ENCODE results near the gene ENC1. TPM values are rescaled to one million over a fixed set of nuclear protein-coding genes. Genes with fewer than 3 reads are reported as not detected.

Gene ENC1
- total and polyA plus RNA-seq, 3 experiments from 2014 or later: 0.68 to 3.5 (median 0.93) TPM

GRCh38 chr5:74664551-74664950 lies 24.0 kb upstream of the ENC1 start:
- Mint-ChIP-seq H3K9me3 (no peaks in the 10 kb centered on the region), H3K4me1 (no peaks in the 10 kb centered on the region), H3K4me3 (no peak overlapping the region), H3K27me3 (peaks cover 10 to 16% of the 10 kb centered on the region in 2 donors), H3K36me3 (no peaks in the 10 kb centered on the region), H3K27ac (no peak overlapping the region)
- ChIA-PET POLR2A (no interaction called here), CTCF (interaction anchor here (0.9 kb wide), 2 partner anchors 12 to 13 kb away, joined by 3 read pairs; no protein-coding TSS in a partner anchor)
- Histone ChIP-seq H3K4me3 (ENCODE audit: low read length) (no peak overlapping the region), H3K27ac (ENCODE audit: low read depth, low read length) (no peak overlapping the region), H3K9me3 (ENCODE audit: low read length) (no peaks in the 10 kb centered on the region), H3K36me3 (ENCODE audit: insufficient read depth, low read length) (no peaks in the 10 kb centered on the region), H3K4me1 (ENCODE audit: insufficient read depth, low read length) (no peaks in the 10 kb centered on the region), H3K27me3 (ENCODE audit: insufficient read depth, low read length, poor library complexity, severe bottlenecking) (peaks cover 4% of the 10 kb centered on the region)
- no peak for DNase-seq

GRCh38 chr5:74660873-74661272 lies 20.3 kb upstream of the ENC1 start:
- no peak overlapping the region for H3K27ac Mint-ChIP-seq

GRCh38 chr5:74660140-74660539 lies 19.6 kb upstream of the ENC1 start:
- H3K9me3 Mint-ChIP-seq: no peaks in the 10 kb centered on the region
- Histone ChIP-seq H3K4me1 (ENCODE audit: insufficient read depth, low read length) (no peaks in the 10 kb centered on the region), H3K27ac (ENCODE audit: low read depth, low read length) (no peak overlapping the region), H3K4me3 (ENCODE audit: low read length) (no peak overlapping the region), H3K9me3 (ENCODE audit: low read length) (no peaks in the 10 kb centered on the region), H3K36me3 (ENCODE audit: insufficient read depth, low read length) (no peaks in the 10 kb centered on the region), H3K27me3 (ENCODE audit: insufficient read depth, low read length, poor library complexity, severe bottlenecking) (peaks cover under 1% of the 10 kb centered on the region)
- H3K36me3 Mint-ChIP-seq: no peaks in the 10 kb centered on the region
- H3K4me1 Mint-ChIP-seq: no peaks in the 10 kb centered on the region
- no peak overlapping the region for H3K27ac Mint-ChIP-seq
- H3K27me3 Mint-ChIP-seq: peaks cover 10 to 25% of the 10 kb centered on the region in 2 donors
- DNase-seq: no peak
- CTCF ChIA-PET: interaction anchor here (1.5 kb wide), 1 partner anchor 12 kb away, joined by 3 read pairs; no protein-coding TSS in a partner anchor
- H3K4me3 Mint-ChIP-seq: no peak overlapping the region
- POLR2A ChIA-PET: no interaction called here

More at GRCh38 chr5:74660873-74661272, 20.3 kb upstream of the ENC1 start:
- Histone ChIP-seq H3K4me1 (ENCODE audit: insufficient read depth, low read length) (no peaks in the 10 kb centered on the region), H3K9me3 (ENCODE audit: low read length) (no peaks in the 10 kb centered on the region), H3K36me3 (ENCODE audit: insufficient read depth, low read length) (no peaks in the 10 kb centered on the region), H3K27me3 (ENCODE audit: insufficient read depth, low read length, poor library complexity, severe bottlenecking) (peaks cover 4% of the 10 kb centered on the region), H3K4me3 (ENCODE audit: low read length) (no peak overlapping the region), H3K27ac (ENCODE audit: low read depth, low read length) (no peak overlapping the region)
- Mint-ChIP-seq H3K27me3 (peaks cover 10 to 25% of the 10 kb centered on the region in 2 donors), H3K36me3 (no peaks in the 10 kb centered on the region), H3K4me1 (no peaks in the 10 kb centered on the region), H3K4me3 (no peak overlapping the region), H3K9me3 (no peaks in the 10 kb centered on the region)
- DNase-seq: no peak
- ChIA-PET CTCF (no interaction called here), POLR2A (no interaction called here)

- peaks cover 11 to 25% of the 10 kb centered on the region in 2 donors for H3K27me3 Mint-ChIP-seq
- no peak for DNase-seq
- CTCF ChIA-PET: interaction anchor here (0.8 to 2.3 kb wide), 3 partner anchors 10 to 756 kb away, joined by 3 to 9 read pairs (median 3); no protein-coding TSS in a partner anchor
These were observed 18.6 kb upstream of the ENC1 start for GRCh38 chr5:74659172-74659571.

GRCh38 chr5:74657165-74657564 lies 16.6 kb upstream of the ENC1 start:
- Mint-ChIP-seq H3K27ac (no peak overlapping the region), H3K36me3 (no peaks in the 10 kb centered on the region), H3K4me3 (no peak overlapping the region), H3K4me1 (no peaks in the 10 kb centered on the region), H3K9me3 (no peaks in the 10 kb centered on the region), H3K27me3 (peaks cover 4 to 14% of the 10 kb centered on the region in 2 donors)
- Histone ChIP-seq H3K4me1 (ENCODE audit: insufficient read depth, low read length) (no peaks in the 10 kb centered on the region), H3K27me3 (ENCODE audit: insufficient read depth, low read length, poor library complexity, severe bottlenecking) (no peaks in the 10 kb centered on the region), H3K4me3 (ENCODE audit: low read length) (no peak overlapping the region), H3K9me3 (ENCODE audit: low read length) (no peaks in the 10 kb centered on the region), H3K27ac (ENCODE audit: low read depth, low read length) (no peak overlapping the region), H3K36me3 (ENCODE audit: insufficient read depth, low read length) (no peaks in the 10 kb centered on the region)
- ChIA-PET POLR2A (no interaction called here), CTCF (interaction anchor here (1.5 to 2.3 kb wide), 2 partner anchors 8 to 755 kb away, joined by 5 to 9 read pairs; no protein-coding TSS in a partner anchor)
- DNase-seq: no peak

More at GRCh38 chr5:74659172-74659571, 18.6 kb upstream of the ENC1 start:
- no peak overlapping the region for H3K27ac Mint-ChIP-seq
- no peaks in the 10 kb centered on the region for H3K9me3 Mint-ChIP-seq
- H3K27ac ChIP-seq (ENCODE audit: low read depth, low read length): no peak overlapping the region
- no peaks in the 10 kb centered on the region for H3K4me1 Mint-ChIP-seq
- no peak overlapping the region for H3K4me3 Mint-ChIP-seq
- H3K4me1 ChIP-seq (ENCODE audit: insufficient read depth, low read length): no peaks in the 10 kb centered on the region
- H3K4me3 ChIP-seq (ENCODE audit: low read length): no peak overlapping the region
- H3K27me3 ChIP-seq (ENCODE audit: insufficient read depth, low read length, poor library complexity, severe bottlenecking): no peaks in the 10 kb centered on the region
- H3K36me3 ChIP-seq (ENCODE audit: insufficient read depth, low read length): no peaks in the 10 kb centered on the region
- no peaks in the 10 kb centered on the region for H3K36me3 Mint-ChIP-seq
- no peaks in the 10 kb centered on the region for H3K9me3 ChIP-seq (ENCODE audit: low read length)
- POLR2A ChIA-PET: no interaction called here

GRCh38 chr5:74655716-74656115 lies 15.2 kb upstream of the ENC1 start:
- DNase-seq: no peak
- Mint-ChIP-seq H3K4me1 (no peaks in the 10 kb centered on the region), H3K36me3 (no peaks in the 10 kb centered on the region), H3K4me3 (no peak overlapping the region), H3K27me3 (peaks cover 2 to 18% of the 10 kb centered on the region in 2 donors), H3K27ac (no peak overlapping the region), H3K9me3 (no peaks in the 10 kb centered on the region)
- no peaks in the 10 kb centered on the region for H3K36me3 ChIP-seq (ENCODE audit: insufficient read depth, low read length)
- H3K4me3 ChIP-seq (ENCODE audit: low read length): no peak overlapping the region
- no peaks in the 10 kb centered on the region for H3K9me3 ChIP-seq (ENCODE audit: low read length)
- H3K27ac ChIP-seq (ENCODE audit: low read depth, low read length): no peak overlapping the region
- no peaks in the 10 kb centered on the region for H3K27me3 ChIP-seq (ENCODE audit: insufficient read depth, low read length, poor library complexity, severe bottlenecking)
- ChIA-PET POLR2A (no interaction called here), CTCF (interaction anchor here (2.1 kb wide), 1 partner anchor 753 kb away, joined by 8 read pairs; no protein-coding TSS in a partner anchor)
- no peaks in the 10 kb centered on the region for H3K4me1 ChIP-seq (ENCODE audit: insufficient read depth, low read length)

GRCh38 chr5:74655206-74655605 lies 14.7 kb upstream of the ENC1 start:
- DNase-seq: no peak
- POLR2A ChIA-PET: no interaction called here
- Histone ChIP-seq H3K27ac (ENCODE audit: low read depth, low read length) (no peak overlapping the region), H3K9me3 (ENCODE audit: low read length) (no peaks in the 10 kb centered on the region), H3K27me3 (ENCODE audit: insufficient read depth, low read length, poor library complexity, severe bottlenecking) (no peaks in the 10 kb centered on the region), H3K4me3 (ENCODE audit: low read length) (no peak overlapping the region), H3K36me3 (ENCODE audit: insufficient read depth, low read length) (no peaks in the 10 kb centered on the region), H3K4me1 (ENCODE audit: insufficient read depth, low read length) (no peaks in the 10 kb centered on the region)
- H3K4me3 Mint-ChIP-seq: no peak overlapping the region
- CTCF ChIA-PET: interaction anchor here (2.1 kb wide), 1 partner anchor 753 kb away, joined by 8 read pairs; no protein-coding TSS in a partner anchor
- no peaks in the 10 kb centered on the region for H3K4me1 Mint-ChIP-seq
- H3K27me3 Mint-ChIP-seq: peaks cover 2 to 15% of the 10 kb centered on the region in 2 donors
- no peaks in the 10 kb centered on the region for H3K9me3 Mint-ChIP-seq
- H3K36me3 Mint-ChIP-seq: no peaks in the 10 kb centered on the region
- no peak overlapping the region for H3K27ac Mint-ChIP-seq

- no peak for DNase-seq
- Histone ChIP-seq H3K9me3 (ENCODE audit: low read length) (no peaks in the 10 kb centered on the region), H3K36me3 (ENCODE audit: insufficient read depth, low read length) (no peaks in the 10 kb centered on the region), H3K4me1 (ENCODE audit: insufficient read depth, low read length) (no peaks in the 10 kb centered on the region), H3K27me3 (ENCODE audit: insufficient read depth, low read length, poor library complexity, severe bottlenecking) (no peaks in the 10 kb centered on the region), H3K27ac (ENCODE audit: low read depth, low read length) (no peak overlapping the region), H3K4me3 (ENCODE audit: low read length) (no peak overlapping the region)
- POLR2A ChIA-PET: no interaction called here
- no peak overlapping the region for H3K27ac Mint-ChIP-seq
- peaks cover 0 to under 1% (median 0%) of the 10 kb centered on the region in 3 donors for H3K4me1 Mint-ChIP-seq
- CTCF ChIA-PET: interaction anchor here (2.1 kb wide), 1 partner anchor 752 kb away, joined by 8 read pairs; no protein-coding TSS in a partner anchor
- no peak overlapping the region for H3K4me3 Mint-ChIP-seq
- H3K9me3 Mint-ChIP-seq: no peaks in the 10 kb centered on the region
- peaks cover 7 to 27% of the 10 kb centered on the region in 2 donors for H3K27me3 Mint-ChIP-seq
- H3K36me3 Mint-ChIP-seq: no peaks in the 10 kb centered on the region
These were observed 13.5 kb upstream of the ENC1 start for GRCh38 chr5:74653991-74654390.

All from CD8-positive, alpha-beta memory T cell (primary cell).